GM12872 (cell line): Measurements from ENCODE around the gene TEPSIN.

ENCODE experiments used
- CTCF ChIP-seq: IDR thresholded peaks from 3 replicates; pipeline ENCODE4 v1.5.1; 2011; ENCODE audit warnings: low read depth, mild to moderate bottlenecking, low read length, moderate library complexity; ENCODE audit not compliant: insufficient read depth

TEPSIN gene

GRCh38 chr17:81203136-81203535 is 35.7 kb downstream of the TEPSIN start:
- no peak for TF ChIP-seq CTCF

GRCh38 chr17:81202318-81202717 is 36.5 kb downstream of the TEPSIN start:
- TF ChIP-seq CTCF = no peak

GRCh38 chr17:81200695-81201580 is 37.9 kb downstream of the TEPSIN start:
- peak; percentile 54 for TF ChIP-seq CTCF

- TF ChIP-seq CTCF = no peak
Observed at GRCh38 chr17:81200201-81200600, 38.7 kb downstream of the TEPSIN start.

GRCh38 chr17:81199482-81199830 is 39.4 kb downstream of the TEPSIN start:
- TF ChIP-seq CTCF = no peak

GRCh38 chr17:81198826-81199481 is 39.9 kb downstream of the TEPSIN start:
- no peak for TF ChIP-seq CTCF

GRCh38 chr17:81197831-81198490 is 40.9 kb downstream of the TEPSIN start:
- no peak for TF ChIP-seq CTCF
